ENCODE results near the gene NIT1. TPM values are rescaled to one million over a fixed set of nuclear protein-coding genes. Genes with fewer than 3 reads are reported as not detected.

The NIT1 gene
- total and polyA plus RNA-seq, 7 donors, result 24.4 to 66.6 (median 39.6) TPM

Small RNA genes within 50 kb of the gene (small RNA-seq; reads per million reads assigned to genes)
- gene RF01225, result 0 reads per million in 3 donors

Other genes starting within 250 kb of the NIT1 start
- under 1 TPM in 2 of 4 donors, not detected in 2; 0.66 to 0.71 TPM for gene ITLN1, start 232.9 kb upstream of the NIT1 start, total RNA-seq
- 100 to 1,000 TPM; 175 to 478 (median 284) TPM for gene ITLN1, start 232.9 kb upstream of the NIT1 start, polyA plus RNA-seq
- gene ITLN2, start 163.3 kb upstream of the NIT1 start, total RNA-seq, result not detected
- under 1 TPM in 1 of 3 donors, not detected in 2; 0.12 TPM for gene ITLN2, start 163.3 kb upstream of the NIT1 start, polyA plus RNA-seq
- 10 to 100 TPM in 1 of 4 donors, 1 to 10 TPM in 3; 2.7 to 30.5 (median 5.9) TPM for gene F11R, start 97.0 kb upstream of the NIT1 start, total RNA-seq
- gene F11R, start 97.0 kb upstream of the NIT1 start, polyA plus RNA-seq, result 10 to 100 TPM; 15.6 to 96.7 (median 34.0) TPM
- gene TSTD1, start 79.1 kb upstream of the NIT1 start, total RNA-seq, result 10 to 100 TPM; 10.5 to 46.4 (median 27.8) TPM
- gene TSTD1, start 79.1 kb upstream of the NIT1 start, polyA plus RNA-seq, result 100 to 1,000 TPM; 115 to 609 (median 268) TPM
- 10 to 100 TPM; 54.8 to 76.2 (median 62.5) TPM for gene USF1, start 72.1 kb upstream of the NIT1 start, total RNA-seq
- 10 to 100 TPM; 25.8 to 84.6 (median 42.5) TPM for gene USF1, start 72.1 kb upstream of the NIT1 start, polyA plus RNA-seq
- 1 to 10 TPM; 4.4 to 7.7 (median 6.6) TPM for gene ARHGAP30, start 48.2 kb upstream of the NIT1 start, total RNA-seq
- 10 to 100 TPM in 1 of 3 donors, 1 to 10 TPM in 2; 4.8 to 37.8 (median 4.9) TPM for gene ARHGAP30, start 48.2 kb upstream of the NIT1 start, polyA plus RNA-seq
- not detected for gene NECTIN4, start 28.5 kb upstream of the NIT1 start, total RNA-seq
- gene NECTIN4, start 28.5 kb upstream of the NIT1 start, polyA plus RNA-seq, result 1 to 10 TPM in 2 of 3 donors, not detected in 1; 1.2 to 2.8 TPM
- gene KLHDC9, start 19.7 kb upstream of the NIT1 start, total RNA-seq, result 10 to 100 TPM in 2 of 4 donors, 1 to 10 TPM in 2; 5.8 to 14.1 (median 10.8) TPM
- gene KLHDC9, start 19.7 kb upstream of the NIT1 start, polyA plus RNA-seq, result 10 to 100 TPM in 1 of 3 donors, 1 to 10 TPM in 2; 4.7 to 11.1 (median 9.6) TPM
- 10 to 100 TPM; 40.7 to 63.4 (median 45.9) TPM for gene PFDN2, start 68 bp upstream of the NIT1 start, total RNA-seq
- gene PFDN2, start 68 bp upstream of the NIT1 start, polyA plus RNA-seq, result 100 to 1,000 TPM in 2 of 3 donors, 10 to 100 TPM in 1; 82.3 to 115 (median 104) TPM
- 10 to 100 TPM; 27.7 to 34.2 (median 30.2) TPM for gene DEDD, start 14.6 kb downstream of the NIT1 start, total RNA-seq
- gene DEDD, start 14.6 kb downstream of the NIT1 start, polyA plus RNA-seq, result 10 to 100 TPM; 24.0 to 30.6 (median 30.5) TPM
- 10 to 100 TPM; 49.0 to 77.8 (median 70.3) TPM for gene UFC1, start 35.9 kb downstream of the NIT1 start, total RNA-seq
- gene UFC1, start 35.9 kb downstream of the NIT1 start, polyA plus RNA-seq, result 100 to 1,000 TPM; 129 to 249 (median 232) TPM
- 10 to 100 TPM; 11.4 to 24.1 (median 13.1) TPM for gene USP21, start 41.4 kb downstream of the NIT1 start, total RNA-seq
- gene USP21, start 41.4 kb downstream of the NIT1 start, polyA plus RNA-seq, result 10 to 100 TPM; 16.2 to 22.2 (median 17.3) TPM
- gene PPOX, start 48.3 kb downstream of the NIT1 start, total RNA-seq, result 10 to 100 TPM; 16.6 to 30.9 (median 21.3) TPM
- 10 to 100 TPM in 2 of 3 donors, 1 to 10 TPM in 1; 7.4 to 17.7 (median 16.2) TPM for gene PPOX, start 48.3 kb downstream of the NIT1 start, polyA plus RNA-seq
- gene B4GALT3, start 59.4 kb downstream of the NIT1 start, total RNA-seq, result 10 to 100 TPM; 10.7 to 19.3 (median 14.8) TPM
- 10 to 100 TPM; 13.4 to 33.4 (median 16.8) TPM for gene B4GALT3, start 59.4 kb downstream of the NIT1 start, polyA plus RNA-seq
- gene ADAMTS4, start 80.9 kb downstream of the NIT1 start, total RNA-seq, result 10 to 100 TPM in 2 of 4 donors, 1 to 10 TPM in 2; 6.4 to 78.2 (median 10.8) TPM
- 1 to 10 TPM in 1 of 3 donors, under 1 TPM in 2; 0.23 to 4.5 (median 0.60) TPM for gene ADAMTS4, start 80.9 kb downstream of the NIT1 start, polyA plus RNA-seq
- 100 to 1,000 TPM in 1 of 4 donors, 10 to 100 TPM in 3; 79.6 to 113 (median 92.6) TPM for gene NDUFS2, start 84.3 kb downstream of the NIT1 start, total RNA-seq
- 100 to 1,000 TPM; 113 to 194 (median 123) TPM for gene NDUFS2, start 84.3 kb downstream of the NIT1 start, polyA plus RNA-seq
- 10 to 100 TPM; 14.4 to 86.4 (median 56.9) TPM for gene FCER1G, start 97.2 kb downstream of the NIT1 start, total RNA-seq
- gene FCER1G, start 97.2 kb downstream of the NIT1 start, polyA plus RNA-seq, result 100 to 1,000 TPM in 1 of 3 donors, 10 to 100 TPM in 2; 77.7 to 243 (median 80.5) TPM
- not detected for gene APOA2, start 105.5 kb downstream of the NIT1 start, total RNA-seq
- under 1 TPM in 1 of 3 donors, not detected in 2; 0.26 TPM for gene APOA2, start 105.5 kb downstream of the NIT1 start, polyA plus RNA-seq
- 10 to 100 TPM; 12.6 to 20.2 (median 14.8) TPM for gene TOMM40L, start 108.0 kb downstream of the NIT1 start, total RNA-seq
- gene TOMM40L, start 108.0 kb downstream of the NIT1 start, polyA plus RNA-seq, result 10 to 100 TPM; 15.0 to 23.1 (median 18.5) TPM
- gene NR1I3, start 120.1 kb downstream of the NIT1 start, total RNA-seq, result not detected
- under 1 TPM in 1 of 3 donors, not detected in 2; 0.13 TPM for gene NR1I3, start 120.1 kb downstream of the NIT1 start, polyA plus RNA-seq
- 10 to 100 TPM in 1 of 4 donors, 1 to 10 TPM in 2, under 1 TPM in 1; 0.71 to 15.2 (median 3.7) TPM for gene PCP4L1, start 140.6 kb downstream of the NIT1 start, total RNA-seq
- 1 to 10 TPM in 1 of 3 donors, not detected in 2; 2.3 TPM for gene PCP4L1, start 140.6 kb downstream of the NIT1 start, polyA plus RNA-seq
- gene MPZ, start 191.9 kb downstream of the NIT1 start, total RNA-seq, result 1 to 10 TPM; 3.1 to 10.0 (median 6.0) TPM
- gene MPZ, start 191.9 kb downstream of the NIT1 start, polyA plus RNA-seq, result 1 to 10 TPM; 1.2 to 4.1 (median 3.0) TPM
- gene SDHC, start 196.3 kb downstream of the NIT1 start, total RNA-seq, result 10 to 100 TPM; 21.2 to 83.5 (median 38.1) TPM
- 100 to 1,000 TPM; 221 to 371 (median 234) TPM for gene SDHC, start 196.3 kb downstream of the NIT1 start, polyA plus RNA-seq
- not detected for gene CFAP126, start 249.8 kb downstream of the NIT1 start, total RNA-seq
- gene CFAP126, start 249.8 kb downstream of the NIT1 start, polyA plus RNA-seq, result not detected